GM19468 (cell line): ENCODE data around the gene ABTB2.
"Not testable (repeated sequence)": the region's sequence is repeated elsewhere in the genome, so short reads cannot be mapped to it uniquely, and the experiment has no call there.

Source experiments
- ATAC-seq: cut with Tn5 transposase; IDR thresholded peaks from one replicate; pipeline ENCODE4 v1.9.1; 2021; ENCODE audit warnings: mild to moderate bottlenecking, moderate library complexity, moderate number of reproducible peaks; ENCODE audit not compliant: unreplicated experiment; ENCODE audit errors: extremely low read depth

The ABTB2 gene

GRCh38 chr11:34223907-34224306 is 133.9 kb downstream of the ABTB2 start:
- no peak for ATAC-seq

- no peak for ATAC-seq
These were observed 134.6 kb downstream of the ABTB2 start for GRCh38 chr11:34223021-34223813.

DNA sequence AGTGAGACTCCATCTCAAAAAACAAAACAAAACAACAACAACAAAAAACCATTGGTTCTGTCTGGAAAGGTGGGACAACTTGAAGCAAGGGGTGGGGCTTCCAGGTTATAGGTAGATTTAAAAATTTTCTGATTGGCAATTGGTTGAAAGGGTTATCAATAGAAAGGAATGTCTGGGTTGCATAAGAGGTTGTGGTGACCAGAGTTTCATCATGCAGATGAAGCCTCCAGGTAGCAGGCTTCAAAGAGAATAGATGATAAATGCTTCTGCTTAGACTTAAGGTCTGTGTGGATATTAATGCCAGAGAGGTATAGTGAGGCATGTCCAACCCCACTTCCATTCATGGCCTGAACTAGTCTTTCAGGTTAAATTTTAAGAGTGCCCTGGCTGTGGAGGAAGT is 135.8 kb downstream of the ABTB2 start:
- no peak for ATAC-seq

GRCh38 chr11:34219941-34220370 is 137.9 kb downstream of the ABTB2 start:
- ATAC-seq = no peak

DNA sequence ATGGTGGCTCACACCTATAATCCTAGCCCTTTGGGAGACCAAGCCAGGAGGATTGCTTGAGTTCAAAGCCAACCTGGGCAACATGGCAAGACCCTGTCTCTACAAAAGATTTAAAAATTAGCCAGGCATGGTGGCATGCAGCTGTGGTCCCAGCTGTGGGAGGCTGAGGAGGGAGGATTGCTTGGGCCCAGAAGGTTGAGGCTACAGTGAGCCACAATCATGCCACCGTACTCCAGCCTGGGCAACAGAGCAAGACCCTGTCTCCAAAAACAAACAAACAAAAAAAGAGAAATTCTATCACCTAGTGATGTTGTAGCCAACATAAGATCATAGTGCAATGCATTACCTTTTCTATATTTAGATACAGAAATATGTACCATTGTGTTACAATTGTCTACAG is 138.5 kb downstream of the ABTB2 start:
- no peak for ATAC-seq

- ATAC-seq = not testable (repeated sequence)
These were observed 139.1 kb downstream of the ABTB2 start for GRCh38 chr11:34218756-34219155.

DNA sequence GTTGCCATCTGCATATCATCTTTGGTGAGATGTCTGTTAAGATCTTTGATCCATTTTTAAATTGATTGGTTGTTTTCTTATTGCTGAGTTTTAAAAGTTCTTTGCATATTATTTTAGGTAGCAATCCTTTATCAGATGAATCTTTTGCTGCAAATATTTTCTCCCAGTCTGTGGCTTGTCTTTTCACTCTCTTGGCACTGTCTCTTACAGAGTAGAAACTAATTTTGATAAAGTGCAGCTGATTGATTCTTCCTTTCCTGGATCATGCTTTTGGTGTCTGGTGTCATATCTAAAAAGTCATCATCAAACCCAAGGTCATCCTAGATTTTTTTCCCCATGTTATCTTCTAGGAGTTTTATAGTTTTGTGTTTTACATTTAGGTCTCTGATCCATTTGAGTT is 139.7 kb downstream of the ABTB2 start:
- ATAC-seq = no peak

DNA sequence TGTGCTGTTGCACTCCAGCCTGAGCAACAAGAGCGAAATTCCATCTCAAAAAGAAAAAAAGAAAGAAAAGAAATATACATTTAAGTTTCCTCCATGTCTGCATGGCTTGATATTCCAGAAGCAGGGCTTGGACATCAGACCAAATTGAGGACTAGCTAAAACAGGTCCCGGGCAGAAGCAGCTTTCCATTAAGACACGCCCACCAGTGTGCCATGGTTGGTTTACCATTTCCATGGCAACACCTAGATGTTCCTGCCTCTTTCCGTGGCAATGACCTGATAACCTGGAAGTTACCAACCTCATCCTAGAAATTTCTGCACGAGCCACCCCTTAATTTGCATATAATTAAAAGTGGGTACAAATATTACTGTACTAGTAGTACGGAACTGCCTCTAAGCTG is 141.1 kb downstream of the ABTB2 start:
- no peak for ATAC-seq

DNA sequence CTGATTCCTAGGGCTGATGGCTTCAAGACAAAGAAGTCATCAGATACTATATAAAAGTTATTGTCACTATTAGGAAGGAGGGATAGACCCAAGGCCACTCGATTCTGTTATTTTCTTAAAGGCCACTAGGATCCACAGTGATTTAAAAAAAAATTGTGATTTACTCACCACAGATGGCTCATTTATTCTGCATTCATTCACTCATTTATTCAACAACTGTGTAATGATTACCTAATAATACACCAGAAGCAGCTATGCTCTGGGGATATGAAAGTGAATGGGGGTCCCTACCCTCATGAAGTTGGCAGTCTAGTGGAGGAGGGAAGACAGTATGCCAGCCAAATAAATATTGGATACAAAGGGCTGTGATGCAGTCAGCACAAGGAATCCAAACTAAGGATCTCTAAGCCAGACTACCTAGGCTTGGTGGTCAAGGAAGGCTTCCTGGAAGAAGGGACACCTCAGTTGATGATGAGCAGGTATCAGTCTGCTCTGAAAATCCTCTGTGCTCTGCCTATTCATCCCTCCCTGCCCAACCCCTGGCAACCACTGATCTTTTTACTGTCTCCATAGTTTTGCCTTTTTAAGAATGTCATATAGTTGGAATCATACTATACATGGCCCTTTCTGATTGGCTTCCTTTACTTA is 141.9 kb downstream of the ABTB2 start:
- ATAC-seq = no peak

DNA sequence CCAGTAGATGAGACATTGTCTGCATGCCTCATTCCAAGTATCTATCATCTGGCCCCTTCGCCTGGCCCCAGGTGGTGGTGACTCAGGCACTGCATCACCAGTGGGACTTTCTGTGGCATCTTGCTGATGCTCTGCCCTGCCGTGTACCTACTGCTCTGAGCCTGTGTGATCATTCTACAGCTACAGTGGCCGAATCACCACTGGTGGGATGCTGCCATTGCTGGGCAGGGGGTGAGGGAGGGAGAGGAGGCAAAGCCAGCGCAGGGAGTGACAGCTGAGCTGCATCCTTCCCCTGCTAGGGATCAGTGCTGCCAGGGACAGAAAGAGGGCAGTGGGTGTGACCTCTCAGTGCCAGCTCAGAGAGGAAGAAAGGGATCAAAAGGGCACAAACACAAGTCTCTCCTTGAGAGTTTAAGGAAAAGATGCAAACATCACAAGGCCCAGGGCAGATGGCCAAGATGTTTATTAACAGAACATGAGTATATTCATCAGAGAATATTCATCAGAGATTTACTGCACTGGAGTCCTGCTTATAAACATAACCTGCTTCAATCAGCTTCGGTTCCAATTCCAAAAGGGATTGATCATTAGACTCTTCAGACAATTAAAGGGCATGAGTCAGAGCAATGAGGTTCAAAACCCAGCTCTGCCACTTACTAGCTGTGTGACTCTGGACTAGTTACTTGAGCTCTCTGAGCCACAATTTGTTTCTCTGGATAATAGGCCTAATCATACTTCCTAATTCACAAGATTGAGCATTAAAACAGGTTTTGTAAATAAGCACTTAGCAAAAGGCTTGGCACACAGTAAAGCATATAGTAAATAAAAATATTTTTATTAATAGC is 142.6 kb downstream of the ABTB2 start:
- ATAC-seq = no peak

DNA sequence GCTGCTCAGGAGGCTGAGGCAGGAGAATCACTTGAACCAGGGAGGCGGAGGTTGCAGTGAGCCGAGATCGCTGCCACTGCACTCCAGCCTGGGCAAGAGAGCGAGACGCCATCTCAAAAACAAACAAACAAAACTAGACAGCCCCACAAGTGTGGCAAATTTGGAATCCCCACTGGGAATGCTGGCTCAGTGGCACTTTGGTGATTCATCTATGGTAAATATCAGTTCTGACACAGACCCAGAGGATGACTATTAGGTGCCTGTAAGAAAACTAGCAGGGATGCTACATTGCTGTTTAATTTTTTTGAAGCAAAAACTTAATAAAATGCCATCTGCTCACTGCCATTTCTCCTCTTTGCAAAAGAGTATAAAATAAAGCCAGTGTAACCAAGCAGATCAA is 144.4 kb downstream of the ABTB2 start:
- no peak for ATAC-seq

DNA sequence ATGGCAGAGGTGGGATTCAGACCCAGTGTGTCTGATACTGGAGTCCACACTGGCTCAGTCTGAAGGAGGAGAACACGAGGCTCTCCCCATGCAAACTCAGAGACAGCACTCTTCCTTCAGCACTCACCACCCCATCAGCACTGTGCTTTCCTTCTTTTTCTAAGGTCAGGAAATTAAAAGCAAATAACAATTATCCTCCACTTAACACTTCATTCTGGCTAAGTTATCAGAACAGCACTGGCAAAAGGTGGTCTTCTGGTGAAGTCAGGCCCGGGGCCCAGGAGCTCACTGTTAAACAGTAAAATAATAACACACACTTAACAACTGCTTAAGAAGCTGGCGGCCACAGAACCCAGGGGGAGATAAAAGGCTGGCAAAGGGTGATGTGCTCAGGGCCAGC is 145.2 kb downstream of the ABTB2 start:
- no peak for ATAC-seq

GRCh38 chr11:34209809-34210208 is 148.0 kb downstream of the ABTB2 start:
- no peak for ATAC-seq

- ATAC-seq = no peak
These were observed 149.3 kb downstream of the ABTB2 start for GRCh38 chr11:34208266-34209135.

DNA sequence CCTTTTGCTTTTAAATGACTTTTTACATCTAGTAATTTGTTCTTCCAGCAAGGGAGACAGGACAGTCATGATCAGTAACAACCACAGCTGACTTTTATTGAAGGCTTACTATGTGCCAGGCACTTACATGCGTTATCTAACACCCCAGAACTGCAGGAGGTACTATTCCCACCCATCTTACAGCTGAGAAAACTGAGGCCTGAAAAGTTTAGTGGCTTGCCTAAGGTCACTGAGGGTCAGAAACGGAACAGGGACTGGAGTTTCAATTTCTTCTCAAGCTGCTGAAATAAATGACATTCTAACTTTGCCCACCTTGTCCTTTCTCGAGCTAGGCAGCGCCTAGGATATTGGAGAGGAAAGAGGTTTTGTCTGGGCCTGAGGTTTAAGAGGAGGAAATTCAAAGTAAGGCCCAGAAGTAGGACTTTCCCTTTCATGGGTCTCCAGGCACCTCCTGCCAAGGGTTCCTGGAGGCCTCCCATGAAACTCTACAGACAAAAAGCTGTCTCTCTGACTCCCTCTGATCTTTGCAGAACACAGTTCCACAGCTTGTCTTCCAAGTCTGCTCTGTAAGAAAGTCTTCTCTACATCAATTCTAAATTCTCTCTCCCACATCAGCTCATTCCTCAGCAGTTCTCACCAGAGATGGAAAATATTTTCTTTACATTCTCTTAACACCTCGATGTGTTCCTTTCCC is 150.2 kb downstream of the ABTB2 start:
- no peak for ATAC-seq

DNA sequence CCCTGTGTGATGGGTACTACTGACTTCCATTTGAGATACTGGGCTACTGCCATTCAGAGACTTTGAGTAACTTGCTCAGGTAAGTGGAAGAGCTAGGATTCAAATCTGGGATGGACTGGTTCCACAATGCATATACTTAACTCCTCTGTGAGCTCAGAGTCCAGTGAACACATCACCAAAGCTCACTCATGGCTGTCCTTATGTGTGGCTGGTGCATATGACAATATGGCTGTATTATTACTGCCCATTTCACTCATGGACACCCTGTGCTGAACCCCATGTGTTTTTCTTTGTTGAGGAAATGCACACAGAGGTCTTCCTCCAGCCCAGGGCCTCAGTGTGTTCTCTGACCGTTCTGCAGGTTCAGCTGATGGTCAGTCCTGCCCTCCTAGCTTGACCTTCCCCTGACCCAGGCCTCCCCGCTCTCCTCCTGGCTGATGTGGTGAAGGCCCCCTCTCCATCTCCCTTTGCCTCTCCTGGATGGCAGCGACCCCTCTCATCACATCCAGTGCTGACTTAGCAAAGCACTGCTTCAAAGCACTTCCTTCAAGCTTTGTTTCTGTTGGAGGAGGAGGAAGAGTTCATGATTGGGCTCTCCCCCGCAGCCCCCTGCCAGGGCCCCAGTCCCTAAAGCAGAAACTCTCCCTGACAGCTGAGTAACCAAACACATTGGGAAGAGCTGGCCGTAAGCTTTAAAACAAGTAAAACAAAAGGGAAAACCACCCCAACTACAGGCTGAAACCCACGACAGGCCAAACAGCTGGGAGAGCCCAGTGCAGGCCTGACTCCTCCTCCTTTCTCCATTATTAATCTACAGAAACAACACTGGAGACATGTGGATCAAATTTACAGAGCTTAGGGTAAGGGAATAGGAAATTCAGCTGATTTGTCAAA is 151.2 kb downstream of the ABTB2 start:
- no peak for ATAC-seq

DNA sequence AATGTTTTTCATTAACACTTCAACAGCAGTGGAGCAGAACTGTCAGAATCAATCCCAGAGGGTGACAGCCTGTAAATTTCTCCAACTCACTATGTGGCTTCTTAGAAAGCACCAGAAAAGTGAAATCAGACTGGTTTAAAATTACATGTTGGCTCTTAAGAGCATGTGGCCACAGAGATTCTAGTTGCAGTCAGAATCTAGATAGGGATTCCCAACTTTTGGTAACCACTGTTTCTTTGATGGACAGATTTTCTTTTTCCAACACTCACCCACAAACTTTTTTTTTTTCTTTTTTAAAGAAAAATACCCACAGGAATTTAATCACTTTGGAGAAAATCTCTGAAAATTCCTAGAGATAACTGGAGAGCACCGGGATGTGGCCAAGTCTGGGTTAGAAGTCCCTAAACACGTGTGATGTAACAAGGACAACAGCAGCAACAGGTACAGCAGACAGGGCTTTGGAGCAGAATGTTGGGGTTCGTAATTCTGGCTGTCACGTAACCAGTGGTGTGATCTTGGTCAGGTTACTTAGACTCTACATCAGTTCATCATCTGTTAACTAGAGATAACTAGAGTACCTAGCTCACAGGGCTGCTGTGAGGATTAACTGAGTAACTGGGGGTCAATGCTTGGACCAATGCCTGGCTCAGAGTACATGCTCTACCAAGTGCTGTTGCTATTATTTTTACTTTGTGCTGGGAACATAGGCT is 152.3 kb downstream of the ABTB2 start:
- ATAC-seq = no peak
